GM23338 (cell line): ENCODE measurements around the gene DAAM1. TPM values are rescaled to one million over a fixed set of nuclear protein-coding genes. Genes with fewer than 3 reads are reported as not detected.
A peak's percentile ranks its signal among the peaks of the same experiment; 100 is the strongest.

Experiments
- ATAC-seq: fragments of 200-7000 bp; cut with Tn5 transposase; 3 replicates; pipeline ENCODE4 v1.9.1; 2020
- DNase-seq: peaks from one replicate; pipeline ENCODE4 v3.0.0-alpha.2; 2015; ENCODE audit warnings: low spot score
- H2AFZ ChIP-seq: fragments of 200-600 bp; sonication (generic); 2 replicates; pipeline ENCODE4 v1.8.0; 2016; ENCODE audit warnings: antibody characterized with exemption, mild to moderate bottlenecking, moderate library complexity
- H3F3A ChIP-seq: fragments of 200-600 bp; sonication (generic); replicated peaks from 2 replicates; pipeline ENCODE4 v1.8.0; 2017; ENCODE audit warnings: antibody characterized with exemption, mixed run types, low read depth
- H3K27ac ChIP-seq: fragments of 200-600 bp; sonication (generic); 2 replicates; pipeline ENCODE4 v1.6.1; 2016; ENCODE audit warnings: low read depth
- H3K27me3 ChIP-seq: fragments of 200-600 bp; sonication (generic); 2 replicates; pipeline ENCODE4 v1.8.0; 2016; ENCODE audit warnings: mild to moderate bottlenecking, mixed run types, moderate library complexity; ENCODE audit not compliant: insufficient read depth
- H3K36me3 ChIP-seq: fragments of 200-600 bp; sonication (generic); 2 replicates; pipeline ENCODE4 v1.8.0; 2016; ENCODE audit warnings: mild to moderate bottlenecking; ENCODE audit not compliant: insufficient read depth
- H3K4me1 ChIP-seq: fragments of 200-600 bp; sonication (generic); 2 replicates; pipeline ENCODE4 v1.8.0; 2016; ENCODE audit warnings: mild to moderate bottlenecking, moderate library complexity; ENCODE audit not compliant: insufficient read depth
- H3K4me2 ChIP-seq: fragments of 200-600 bp; sonication (generic); 2 replicates; pipeline ENCODE4 v1.7.1; 2017; ENCODE audit warnings: mixed run types
- H3K4me3 ChIP-seq: fragments of 200-600 bp; sonication (generic); 2 replicates; pipeline ENCODE4 v1.6.1; 2016; ENCODE audit warnings: mixed run types
- H3K79me2 ChIP-seq: fragments of 200-600 bp; sonication (generic); replicated peaks from 2 replicates; pipeline ENCODE4 v1.8.0; 2017; ENCODE audit warnings: mild to moderate bottlenecking; ENCODE audit not compliant: insufficient read depth
- H3K9me2 ChIP-seq: fragments of 200-600 bp; sonication (generic); 2 replicates; pipeline ENCODE4 v1.8.0; 2017; ENCODE audit not compliant: insufficient read depth
- H4K20me1 ChIP-seq: fragments of 200-600 bp; sonication (generic); replicated peaks from 2 replicates; pipeline ENCODE4 v1.8.0; 2017; ENCODE audit warnings: mild to moderate bottlenecking; ENCODE audit not compliant: insufficient read depth
- H3K27ac Mint-ChIP-seq: 2 replicates; pipeline ENCODE4 v1.8.0; 2020; ENCODE audit warnings: inconsistent platforms, mild to moderate bottlenecking, moderate library complexity, mixed read lengths
- H3K27me3 Mint-ChIP-seq: 3 replicates; pipeline ENCODE4 v1.8.0; 2022; ENCODE audit warnings: low read depth, mild to moderate bottlenecking, moderate library complexity, mixed read lengths, inconsistent platforms; ENCODE audit not compliant: insufficient read depth, poor library complexity
- H3K36me3 Mint-ChIP-seq: 3 replicates; pipeline ENCODE4 v1.8.0; 2021; ENCODE audit warnings: low read depth, mild to moderate bottlenecking, inconsistent platforms, moderate library complexity, mixed read lengths
- H3K4me1 Mint-ChIP-seq: 3 replicates; pipeline ENCODE4 v1.8.0; 2020; ENCODE audit warnings: mild to moderate bottlenecking, inconsistent platforms, mixed read lengths
- H3K4me3 Mint-ChIP-seq: 3 replicates; pipeline ENCODE4 v1.8.0; 2021; ENCODE audit warnings: moderate library complexity, mild to moderate bottlenecking, inconsistent platforms, mixed read lengths
- H3K9me3 Mint-ChIP-seq: 3 replicates; pipeline ENCODE4 v1.8.0; 2020; ENCODE audit warnings: moderate library complexity, mild to moderate bottlenecking, inconsistent platforms, mixed read lengths
- CREB1 ChIP-seq: fragments of 250-450 bp; sonication (Bioruptor Pico); IDR thresholded peaks from 2 replicates; pipeline ENCODE4 v1.5.0; 2020; ENCODE audit warnings: low read depth, mild to moderate bottlenecking, moderate library complexity
- EZH2 ChIP-seq: fragments of 200-600 bp; sonication (generic); IDR thresholded peaks from one replicate; pipeline ENCODE4 v1.8.0; 2017; ENCODE audit warnings: antibody characterized with exemption, mild to moderate bottlenecking, low read depth; ENCODE audit not compliant: unreplicated experiment
- EZH2phosphoT487 ChIP-seq: fragments of 200-600 bp; sonication (generic); IDR thresholded peaks from one replicate; pipeline ENCODE4 v1.8.1; 2018; ENCODE audit warnings: antibody characterized with exemption; ENCODE audit not compliant: unreplicated experiment
- JUNB ChIP-seq: IDR thresholded peaks from one replicate; pipeline ENCODE4 v1.6.1; 2016; ENCODE audit warnings: antibody characterized with exemption; ENCODE audit not compliant: unreplicated experiment
- NANOG ChIP-seq: IDR thresholded peaks from 2 replicates; pipeline ENCODE4 v1.6.1; 2016; ENCODE audit warnings: antibody characterized with exemption, borderline replicate concordance
- POLR2AphosphoS5 ChIP-seq: IDR thresholded peaks from 2 replicates; pipeline ENCODE4 v1.6.1; 2016; ENCODE audit warnings: antibody characterized with exemption, low read depth
- STAT1 ChIP-seq: IDR thresholded peaks from one replicate; pipeline ENCODE4 v1.6.1; 2016; ENCODE audit warnings: antibody characterized with exemption; ENCODE audit not compliant: unreplicated experiment
- ZNF114 ChIP-seq: fragments of 250-450 bp; sonication (Bioruptor Pico); IDR thresholded peaks from 2 replicates; pipeline ENCODE4 v1.5.0; 2020; ENCODE audit warnings: mild to moderate bottlenecking, moderate library complexity
- ZNF331 ChIP-seq: fragments of 250-450 bp; sonication (Bioruptor Pico); IDR thresholded peaks from 2 replicates; pipeline ENCODE4 v1.5.0; 2020; ENCODE audit warnings: low read depth, mild to moderate bottlenecking, moderate library complexity
- polyA plus RNA-seq: library from polyadenylated mRNA; unstranded; fragments of >200 nt; fragmentation: Nextera tagmentation; extraction: Ambion mirVana; gene quantifications from 2 replicates; pipeline ENCODE4 v1.2.1, GENCODE V29; 2016
- total RNA-seq: library from RNA; depleted of rRNA; stranded (reverse); fragments of >200 nt; shearing (Covaris generic); gene quantifications from 2 replicates; pipeline ENCODE4 v1.2.3, GENCODE V29; 2014
- TF ChIP-seq, protein P1 (sequence below), 2 experiments: fragments of 200-600 bp in 1 of 2; sonication (generic) in 1 of 2; conservative IDR thresholded peaks; 2 replicates each; pipeline versions ENCODE4 v1.5.1 to v1.6.1; 2016 to 2017; ENCODE audit warnings: antibody characterized with exemption in 2 of 2, low read depth in 2 of 2, mild to moderate bottlenecking in 2 of 2, moderate library complexity in 1 of 2
- TF ChIP-seq, protein P2 (sequence below): IDR thresholded peaks from one replicate; pipeline ENCODE4 v1.6.1; 2018; ENCODE audit warnings: antibody characterized with exemption; ENCODE audit not compliant: unreplicated experiment

The DAAM1 gene
- total and polyA plus RNA-seq, 2 experiments from 2014 or later: 36.3 to 42.1 TPM

DNA sequence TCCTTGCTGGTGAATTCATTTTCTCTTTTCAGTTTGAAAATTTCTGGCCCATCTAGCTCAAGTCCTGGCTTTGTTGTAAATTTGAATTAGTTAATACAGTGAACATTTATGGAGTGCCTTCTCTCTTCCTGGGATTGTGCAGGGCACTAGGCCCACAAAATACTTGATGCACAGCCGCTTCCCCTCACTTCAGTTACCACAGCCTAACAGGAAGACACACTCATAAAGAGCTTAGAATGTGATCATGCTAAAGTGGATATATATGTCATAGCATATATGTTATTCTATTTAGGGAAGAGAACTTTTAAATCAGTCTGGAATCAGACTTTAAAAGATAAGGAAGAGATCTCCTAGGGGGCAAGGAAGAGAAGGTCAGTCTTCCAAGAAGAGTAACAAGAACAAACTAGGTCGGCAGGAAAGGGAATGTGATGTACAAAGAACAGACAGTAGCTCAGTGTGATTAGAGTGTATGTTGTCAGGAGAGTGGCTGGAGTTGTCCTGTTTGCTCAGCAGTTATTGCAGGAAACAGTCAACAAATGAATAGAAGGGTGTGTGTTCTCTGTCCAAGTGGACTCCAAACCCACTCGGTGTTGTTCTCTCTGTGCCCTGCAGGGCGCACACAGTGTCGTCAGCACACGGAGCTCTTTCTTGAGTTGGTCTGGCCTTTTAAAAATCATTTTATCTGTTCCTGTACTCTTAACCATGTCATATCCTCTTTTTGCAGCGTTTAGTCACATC is 74.4 kb downstream of the DAAM1 start:
- H3K9me3 Mint-ChIP-seq: no peaks in the 10 kb centered on the region
- no peaks in the 10 kb centered on the region for H3K4me1 Mint-ChIP-seq
- no peaks in the 10 kb centered on the region for H3K4me1 ChIP-seq
- no peak overlapping the region for H3K27ac Mint-ChIP-seq
- DNase-seq (peak; percentile 47), ATAC-seq (peak; percentile 77)
- H3K27me3 ChIP-seq: no peaks in the 10 kb centered on the region
- H3K9me2 ChIP-seq: no peaks in the 10 kb centered on the region
- no peaks in the 10 kb centered on the region for H3K36me3 ChIP-seq
- no peak overlapping the region for H2AFZ ChIP-seq
- peaks cover 6% of the 10 kb centered on the region; the same call in 1 of the 2 replicates for H3K79me2 ChIP-seq
- H3K4me3 Mint-ChIP-seq: no peak overlapping the region
- peaks cover 6% of the 10 kb centered on the region; the same call in 1 of the 2 replicates for H4K20me1 ChIP-seq
- H3K4me2 ChIP-seq: no peak overlapping the region
- H3K27ac ChIP-seq: no peak overlapping the region
- H3K36me3 Mint-ChIP-seq: peaks cover 3% of the 10 kb centered on the region; the same call in 2 of the 3 replicates
- H3F3A ChIP-seq: no peaks in the 10 kb centered on the region
- H3K4me3 ChIP-seq: no peak overlapping the region
- no peak for TF ChIP-seq ZNF114 (CRISPR knock-in tag)
- no peak for TF ChIP-seq POLR2AphosphoS5
- no peak for TF ChIP-seq STAT1
- TF ChIP-seq, protein P1, sequence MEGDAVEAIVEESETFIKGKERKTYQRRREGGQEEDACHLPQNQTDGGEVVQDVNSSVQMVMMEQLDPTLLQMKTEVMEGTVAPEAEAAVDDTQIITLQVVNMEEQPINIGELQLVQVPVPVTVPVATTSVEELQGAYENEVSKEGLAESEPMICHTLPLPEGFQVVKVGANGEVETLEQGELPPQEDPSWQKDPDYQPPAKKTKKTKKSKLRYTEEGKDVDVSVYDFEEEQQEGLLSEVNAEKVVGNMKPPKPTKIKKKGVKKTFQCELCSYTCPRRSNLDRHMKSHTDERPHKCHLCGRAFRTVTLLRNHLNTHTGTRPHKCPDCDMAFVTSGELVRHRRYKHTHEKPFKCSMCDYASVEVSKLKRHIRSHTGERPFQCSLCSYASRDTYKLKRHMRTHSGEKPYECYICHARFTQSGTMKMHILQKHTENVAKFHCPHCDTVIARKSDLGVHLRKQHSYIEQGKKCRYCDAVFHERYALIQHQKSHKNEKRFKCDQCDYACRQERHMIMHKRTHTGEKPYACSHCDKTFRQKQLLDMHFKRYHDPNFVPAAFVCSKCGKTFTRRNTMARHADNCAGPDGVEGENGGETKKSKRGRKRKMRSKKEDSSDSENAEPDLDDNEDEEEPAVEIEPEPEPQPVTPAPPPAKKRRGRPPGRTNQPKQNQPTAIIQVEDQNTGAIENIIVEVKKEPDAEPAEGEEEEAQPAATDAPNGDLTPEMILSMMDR (conservative IDR thresholded peaks at IDR 0.05; ENCODE audit: low read depth in 2 of 2): peak; percentile 19 to 45
- TF ChIP-seq JUNB: no peak
- TF ChIP-seq CREB1 (CRISPR knock-in tag): no peak
- no peak for TF ChIP-seq EZH2
- no peaks in the 10 kb centered on the region for H3K27me3 Mint-ChIP-seq

DNA sequence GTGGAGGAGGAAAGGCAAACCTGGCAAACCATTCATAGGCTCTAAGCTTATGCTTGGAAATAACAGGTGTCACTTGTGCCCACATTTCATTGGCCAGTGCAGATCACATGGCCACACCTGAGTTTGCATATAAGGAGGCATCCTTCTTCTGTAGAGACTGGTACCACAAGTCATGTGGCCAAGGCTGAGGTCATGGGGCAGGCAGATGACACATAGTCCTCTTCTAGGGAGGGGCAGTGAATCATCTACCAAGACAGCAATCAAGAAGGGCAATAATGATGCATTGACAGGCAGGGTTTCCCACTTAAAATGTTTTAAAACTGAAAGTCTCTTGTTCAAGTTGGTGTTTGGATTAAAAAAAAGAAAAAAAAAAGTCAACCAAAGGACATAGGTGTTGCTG is 77.3 kb downstream of the DAAM1 start:
- Histone ChIP-seq H3K9me2 (no peaks in the 10 kb centered on the region), H3K27me3 (no peaks in the 10 kb centered on the region), H2AFZ (no peak overlapping the region), H3K4me3 (no peak overlapping the region), H3K27ac (no peak overlapping the region), H3K4me2 (no peak overlapping the region), H3F3A (no peaks in the 10 kb centered on the region), H3K4me1 (peaks cover 3% of the 10 kb centered on the region; the same call in 1 of the 2 replicates), H4K20me1 (peaks cover 6% of the 10 kb centered on the region; the same call in 1 of the 2 replicates), H3K36me3 (no peaks in the 10 kb centered on the region), H3K79me2 (no peaks in the 10 kb centered on the region; the same call in 1 of the 2 replicates)
- Mint-ChIP-seq H3K4me1 (peaks cover 15% of the 10 kb centered on the region), H3K4me3 (no peak overlapping the region), H3K9me3 (no peaks in the 10 kb centered on the region), H3K27me3 (peaks cover 2% of the 10 kb centered on the region), H3K36me3 (peaks cover 3% of the 10 kb centered on the region), H3K27ac (no peak overlapping the region)
- TF ChIP-seq, protein P1 (conservative IDR thresholded peaks at IDR 0.05; ENCODE audit: low read depth in 2 of 2): no peak
- TF ChIP-seq NANOG (no peak), CREB1 (CRISPR knock-in tag) (no peak), ZNF114 (CRISPR knock-in tag) (no peak), ZNF331 (no peak), JUNB (no peak), POLR2AphosphoS5 (no peak), EZH2phosphoT487 (no peak), STAT1 (no peak)
- TF ChIP-seq, protein P2, sequence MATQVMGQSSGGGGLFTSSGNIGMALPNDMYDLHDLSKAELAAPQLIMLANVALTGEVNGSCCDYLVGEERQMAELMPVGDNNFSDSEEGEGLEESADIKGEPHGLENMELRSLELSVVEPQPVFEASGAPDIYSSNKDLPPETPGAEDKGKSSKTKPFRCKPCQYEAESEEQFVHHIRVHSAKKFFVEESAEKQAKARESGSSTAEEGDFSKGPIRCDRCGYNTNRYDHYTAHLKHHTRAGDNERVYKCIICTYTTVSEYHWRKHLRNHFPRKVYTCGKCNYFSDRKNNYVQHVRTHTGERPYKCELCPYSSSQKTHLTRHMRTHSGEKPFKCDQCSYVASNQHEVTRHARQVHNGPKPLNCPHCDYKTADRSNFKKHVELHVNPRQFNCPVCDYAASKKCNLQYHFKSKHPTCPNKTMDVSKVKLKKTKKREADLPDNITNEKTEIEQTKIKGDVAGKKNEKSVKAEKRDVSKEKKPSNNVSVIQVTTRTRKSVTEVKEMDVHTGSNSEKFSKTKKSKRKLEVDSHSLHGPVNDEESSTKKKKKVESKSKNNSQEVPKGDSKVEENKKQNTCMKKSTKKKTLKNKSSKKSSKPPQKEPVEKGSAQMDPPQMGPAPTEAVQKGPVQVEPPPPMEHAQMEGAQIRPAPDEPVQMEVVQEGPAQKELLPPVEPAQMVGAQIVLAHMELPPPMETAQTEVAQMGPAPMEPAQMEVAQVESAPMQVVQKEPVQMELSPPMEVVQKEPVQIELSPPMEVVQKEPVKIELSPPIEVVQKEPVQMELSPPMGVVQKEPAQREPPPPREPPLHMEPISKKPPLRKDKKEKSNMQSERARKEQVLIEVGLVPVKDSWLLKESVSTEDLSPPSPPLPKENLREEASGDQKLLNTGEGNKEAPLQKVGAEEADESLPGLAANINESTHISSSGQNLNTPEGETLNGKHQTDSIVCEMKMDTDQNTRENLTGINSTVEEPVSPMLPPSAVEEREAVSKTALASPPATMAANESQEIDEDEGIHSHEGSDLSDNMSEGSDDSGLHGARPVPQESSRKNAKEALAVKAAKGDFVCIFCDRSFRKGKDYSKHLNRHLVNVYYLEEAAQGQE: no peak
- DNase-seq (no peak), ATAC-seq (no peak)
